SK-N-SH treated with all-trans-retinoic acid at 6 μM for 48 hours (cell line): Measurements from ENCODE around the gene UNC80.

ENCODE experiments used
- BACH2 ChIP-seq: fragments of 250-450 bp; sonication (Bioruptor Pico); IDR thresholded peaks from 2 replicates; pipeline ENCODE4 v1.9.0; 2021; ENCODE audit warnings: mild to moderate bottlenecking, borderline replicate concordance
- ESRRG ChIP-seq: fragments of 250-450 bp; sonication (Bioruptor Pico); IDR thresholded peaks from 2 replicates; pipeline ENCODE4 v1.6.1; 2021; ENCODE audit warnings: mild to moderate bottlenecking
- GLIS3 ChIP-seq: fragments of 250-450 bp; sonication (Bioruptor Pico); IDR thresholded peaks from 2 replicates; pipeline ENCODE4 v1.5.0; 2020; ENCODE audit warnings: mild to moderate bottlenecking, moderate library complexity
- SNAI2 ChIP-seq: fragments of 250-450 bp; sonication (Bioruptor Pico); IDR thresholded peaks from 2 replicates; pipeline ENCODE4 v1.5.0; 2020; ENCODE audit warnings: mild to moderate bottlenecking, moderate library complexity
- TCF4 ChIP-seq: fragments of 250-450 bp; sonication (Bioruptor Pico); IDR thresholded peaks from 2 replicates; pipeline ENCODE4 v1.8.0; 2021; ENCODE audit warnings: mild to moderate bottlenecking, moderate library complexity, borderline replicate concordance
- ZFP3 ChIP-seq: fragments of 250-450 bp; sonication (Bioruptor Pico); IDR thresholded peaks from 2 replicates; pipeline ENCODE4 v1.5.0; 2020; ENCODE audit warnings: mild to moderate bottlenecking, moderate library complexity
- ZFP30 ChIP-seq: fragments of 450-650 bp; formaldehyde crosslinking; IDR thresholded peaks from 2 replicates; pipeline ENCODE4 v1.5.0; 2022; ENCODE audit warnings: mild to moderate bottlenecking, moderate library complexity
- ZNF70 ChIP-seq: fragments of 450-650 bp; formaldehyde crosslinking; IDR thresholded peaks from 2 replicates; pipeline ENCODE4 v1.5.0; 2020; ENCODE audit warnings: mild to moderate bottlenecking, moderate library complexity
- TF ChIP-seq, protein P1 (sequence below): fragments of 250-450 bp; sonication (Bioruptor Pico); IDR thresholded peaks from 2 replicates; pipeline ENCODE4 v1.8.0; 2021; ENCODE audit warnings: low read depth, mild to moderate bottlenecking, moderate library complexity, borderline replicate concordance
- TF ChIP-seq, protein P2 (sequence below): fragments of 250-450 bp; sonication (Bioruptor Pico); IDR thresholded peaks from 2 replicates; pipeline ENCODE4 v1.8.0; 2020; ENCODE audit warnings: mild to moderate bottlenecking, moderate library complexity, borderline replicate concordance

DNA sequence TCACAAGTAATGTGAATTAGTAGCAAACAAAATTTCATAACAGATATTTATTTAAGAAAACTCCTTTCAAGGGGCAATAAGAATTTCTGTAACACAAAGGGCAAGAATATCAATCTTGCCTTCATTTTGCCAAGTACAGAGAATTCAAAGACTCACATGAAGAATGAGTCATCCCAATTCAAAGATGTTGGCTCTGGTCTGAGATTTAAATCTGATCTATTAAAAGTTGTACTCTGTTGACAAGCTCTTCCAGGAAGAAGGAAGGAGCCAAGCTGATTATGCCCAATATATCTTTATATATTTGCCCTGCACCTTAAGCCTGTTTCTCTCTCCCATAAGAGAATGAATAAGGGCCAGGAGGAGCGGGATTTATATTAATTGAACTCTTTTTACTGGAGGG lies 174.9 kb downstream of the UNC80 start:
- TF ChIP-seq TCF4: no peak
- TF ChIP-seq, protein P1, sequence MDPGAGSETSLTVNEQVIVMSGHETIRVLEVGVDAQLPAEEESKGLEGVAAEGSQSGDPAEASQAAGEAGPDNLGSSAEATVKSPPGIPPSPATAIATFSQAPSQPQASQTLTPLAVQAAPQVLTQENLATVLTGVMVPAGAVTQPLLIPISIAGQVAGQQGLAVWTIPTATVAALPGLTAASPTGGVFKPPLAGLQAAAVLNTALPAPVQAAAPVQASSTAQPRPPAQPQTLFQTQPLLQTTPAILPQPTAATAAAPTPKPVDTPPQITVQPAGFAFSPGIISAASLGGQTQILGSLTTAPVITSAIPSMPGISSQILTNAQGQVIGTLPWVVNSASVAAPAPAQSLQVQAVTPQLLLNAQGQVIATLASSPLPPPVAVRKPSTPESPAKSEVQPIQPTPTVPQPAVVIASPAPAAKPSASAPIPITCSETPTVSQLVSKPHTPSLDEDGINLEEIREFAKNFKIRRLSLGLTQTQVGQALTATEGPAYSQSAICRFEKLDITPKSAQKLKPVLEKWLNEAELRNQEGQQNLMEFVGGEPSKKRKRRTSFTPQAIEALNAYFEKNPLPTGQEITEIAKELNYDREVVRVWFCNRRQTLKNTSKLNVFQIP (CRISPR knock-in tag): no peak
- TF ChIP-seq GLIS3 (CRISPR knock-in tag): no peak
- TF ChIP-seq ZNF70: no peak
- TF ChIP-seq ZFP3 (CRISPR knock-in tag): no peak
- no peak for TF ChIP-seq BACH2 (CRISPR knock-in tag)
- no peak for TF ChIP-seq ESRRG (CRISPR knock-in tag)
- no peak for TF ChIP-seq ZFP30 (CRISPR knock-in tag)
- TF ChIP-seq SNAI2 (CRISPR knock-in tag): no peak
- TF ChIP-seq, protein P2, sequence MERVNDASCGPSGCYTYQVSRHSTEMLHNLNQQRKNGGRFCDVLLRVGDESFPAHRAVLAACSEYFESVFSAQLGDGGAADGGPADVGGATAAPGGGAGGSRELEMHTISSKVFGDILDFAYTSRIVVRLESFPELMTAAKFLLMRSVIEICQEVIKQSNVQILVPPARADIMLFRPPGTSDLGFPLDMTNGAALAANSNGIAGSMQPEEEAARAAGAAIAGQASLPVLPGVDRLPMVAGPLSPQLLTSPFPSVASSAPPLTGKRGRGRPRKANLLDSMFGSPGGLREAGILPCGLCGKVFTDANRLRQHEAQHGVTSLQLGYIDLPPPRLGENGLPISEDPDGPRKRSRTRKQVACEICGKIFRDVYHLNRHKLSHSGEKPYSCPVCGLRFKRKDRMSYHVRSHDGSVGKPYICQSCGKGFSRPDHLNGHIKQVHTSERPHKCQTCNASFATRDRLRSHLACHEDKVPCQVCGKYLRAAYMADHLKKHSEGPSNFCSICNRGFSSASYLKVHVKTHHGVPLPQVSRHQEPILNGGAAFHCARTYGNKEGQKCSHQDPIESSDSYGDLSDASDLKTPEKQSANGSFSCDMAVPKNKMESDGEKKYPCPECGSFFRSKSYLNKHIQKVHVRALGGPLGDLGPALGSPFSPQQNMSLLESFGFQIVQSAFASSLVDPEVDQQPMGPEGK: no peak
